GM12865 (cell line): Measurements from ENCODE around the gene MOBP.
"Not testable (repeated sequence)": the region's sequence is repeated elsewhere in the genome, so short reads cannot be mapped to it uniquely, and the experiment has no call there.

ENCODE experiments used
- DNase-seq: peaks from one replicate; pipeline ENCODE4 v3.0.0; 2010; ENCODE audit warnings: low read depth
- H3K4me3 ChIP-seq: 2 replicates; pipeline ENCODE4 v1.5.1; 2011; ENCODE audit warnings: mild to moderate bottlenecking, low read depth, low read length, control low read depth
- TF ChIP-seq, protein P1 (sequence below): IDR thresholded peaks from 2 replicates; pipeline ENCODE4 v1.5.1; 2011; ENCODE audit warnings: low read length, control low read depth, low read depth, inconsistent platforms; ENCODE audit not compliant: insufficient read depth; ENCODE audit errors: missing control alignments

The MOBP gene, protein sequence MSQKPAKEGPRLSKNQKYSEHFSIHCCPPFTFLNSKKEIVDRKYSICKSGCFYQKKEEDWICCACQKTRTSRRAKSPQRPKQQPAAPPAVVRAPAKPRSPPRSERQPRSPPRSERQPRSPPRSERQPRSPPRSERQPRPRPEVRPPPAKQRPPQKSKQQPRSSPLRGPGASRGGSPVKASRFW

DNA sequence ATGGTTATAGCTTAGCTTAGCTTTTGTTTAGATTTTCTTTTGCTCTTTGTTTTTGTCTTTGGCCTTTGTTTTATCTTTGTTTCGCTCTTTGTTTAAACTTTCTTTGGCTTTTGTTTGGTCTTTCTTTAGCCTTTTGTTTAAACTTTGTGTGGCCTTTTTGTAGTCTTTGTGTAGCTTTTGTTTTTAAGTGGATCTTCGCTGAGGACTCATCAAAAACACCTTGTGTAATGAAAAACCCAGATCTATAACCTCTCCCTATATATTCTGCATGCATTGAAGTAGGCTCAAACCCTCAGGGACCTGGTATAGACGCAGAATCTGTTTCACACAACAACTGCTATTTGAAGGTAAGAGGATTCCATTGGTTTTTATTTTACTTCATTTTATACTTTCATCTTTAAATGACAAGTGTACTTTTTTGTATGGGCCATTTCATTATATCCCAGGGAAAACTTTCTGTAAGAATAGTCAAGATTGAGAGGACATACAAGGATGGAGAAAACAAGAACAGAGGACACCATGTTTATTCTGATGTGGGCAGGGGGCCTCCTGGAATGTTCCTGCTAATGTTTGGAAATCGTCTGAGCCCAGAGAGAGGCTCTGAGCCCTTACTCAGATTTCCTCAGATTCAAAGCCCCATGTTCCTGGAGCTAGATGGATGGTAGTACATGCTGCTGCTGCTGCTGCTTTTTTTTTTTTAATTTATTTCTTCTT lies at the start of gene MOBP:
TSS of gene MOBP (plus strand) at position 287 of the 714 bp plus-strand sequence. CDS start 34,390 bp downstream, outside the sequence.
- TF ChIP-seq, protein P1, sequence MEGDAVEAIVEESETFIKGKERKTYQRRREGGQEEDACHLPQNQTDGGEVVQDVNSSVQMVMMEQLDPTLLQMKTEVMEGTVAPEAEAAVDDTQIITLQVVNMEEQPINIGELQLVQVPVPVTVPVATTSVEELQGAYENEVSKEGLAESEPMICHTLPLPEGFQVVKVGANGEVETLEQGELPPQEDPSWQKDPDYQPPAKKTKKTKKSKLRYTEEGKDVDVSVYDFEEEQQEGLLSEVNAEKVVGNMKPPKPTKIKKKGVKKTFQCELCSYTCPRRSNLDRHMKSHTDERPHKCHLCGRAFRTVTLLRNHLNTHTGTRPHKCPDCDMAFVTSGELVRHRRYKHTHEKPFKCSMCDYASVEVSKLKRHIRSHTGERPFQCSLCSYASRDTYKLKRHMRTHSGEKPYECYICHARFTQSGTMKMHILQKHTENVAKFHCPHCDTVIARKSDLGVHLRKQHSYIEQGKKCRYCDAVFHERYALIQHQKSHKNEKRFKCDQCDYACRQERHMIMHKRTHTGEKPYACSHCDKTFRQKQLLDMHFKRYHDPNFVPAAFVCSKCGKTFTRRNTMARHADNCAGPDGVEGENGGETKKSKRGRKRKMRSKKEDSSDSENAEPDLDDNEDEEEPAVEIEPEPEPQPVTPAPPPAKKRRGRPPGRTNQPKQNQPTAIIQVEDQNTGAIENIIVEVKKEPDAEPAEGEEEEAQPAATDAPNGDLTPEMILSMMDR = no peak
- no peak for DNase-seq
- no peak within 1 kb of the TSS for H3K4me3 ChIP-seq

DNA sequence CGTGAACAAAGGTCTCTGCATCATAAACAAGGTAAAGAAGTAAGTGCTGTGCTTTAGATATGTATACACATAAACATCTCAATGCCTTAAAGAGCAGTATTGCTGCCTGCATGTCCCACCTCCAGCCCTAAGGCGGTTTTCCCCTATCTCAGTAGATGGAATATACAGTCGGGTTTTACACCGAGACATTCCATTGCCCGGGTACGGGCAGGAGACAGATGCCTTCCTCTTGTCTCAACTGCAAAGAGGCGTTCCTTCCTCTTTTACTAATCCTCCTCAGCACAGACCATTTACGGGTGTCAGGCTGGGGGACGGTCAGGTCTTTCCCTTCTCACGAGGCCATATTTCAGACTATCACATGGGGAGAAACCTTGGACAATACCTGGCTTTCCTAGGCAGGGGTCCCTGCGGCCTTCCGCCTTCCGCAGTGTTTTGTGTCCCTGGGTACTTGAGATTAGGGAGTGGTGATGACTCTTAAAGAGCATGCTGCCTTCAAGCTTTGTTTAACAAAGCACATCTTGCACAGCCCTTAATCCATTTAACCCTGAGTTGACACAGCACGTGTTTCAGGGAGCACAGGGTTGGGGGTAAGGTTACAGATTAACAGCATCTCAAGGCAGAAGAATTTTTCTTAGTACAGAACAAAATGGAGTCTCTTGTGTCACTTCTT lies 48.8 kb upstream of the MOBP start:
- not testable (repeated sequence) for H3K4me3 ChIP-seq, DNase-seq

DNA sequence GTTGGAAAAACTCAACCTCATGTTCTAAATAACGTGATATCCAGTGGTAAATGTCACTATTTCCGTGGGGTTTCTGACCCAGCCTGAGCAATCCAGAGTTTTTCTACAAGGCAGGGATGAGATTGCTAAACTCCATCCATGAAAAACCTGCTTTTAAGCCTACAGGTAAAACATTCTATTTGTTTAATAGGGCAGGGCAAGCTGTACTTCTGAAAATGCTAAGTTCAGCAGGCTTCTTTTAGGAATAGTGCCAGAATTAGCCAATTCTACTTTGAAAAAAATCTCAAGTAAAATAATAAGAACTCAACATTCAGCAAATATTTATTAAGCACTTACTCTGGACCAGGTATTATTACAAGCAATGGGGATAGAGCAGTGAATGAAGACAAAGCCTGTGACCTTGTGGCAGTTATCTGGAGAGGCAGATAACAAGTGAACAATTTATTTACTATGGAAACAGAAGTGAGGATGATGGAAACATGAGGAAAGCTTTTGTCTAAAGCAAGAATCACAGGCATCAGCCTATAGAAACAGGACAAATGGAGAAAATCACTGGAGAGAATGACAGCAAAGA lies 47.7 kb upstream of the MOBP start:
- H3K4me3 ChIP-seq = no peak overlapping the region
- TF ChIP-seq, protein P1 = no peak
- no peak for DNase-seq

DNA sequence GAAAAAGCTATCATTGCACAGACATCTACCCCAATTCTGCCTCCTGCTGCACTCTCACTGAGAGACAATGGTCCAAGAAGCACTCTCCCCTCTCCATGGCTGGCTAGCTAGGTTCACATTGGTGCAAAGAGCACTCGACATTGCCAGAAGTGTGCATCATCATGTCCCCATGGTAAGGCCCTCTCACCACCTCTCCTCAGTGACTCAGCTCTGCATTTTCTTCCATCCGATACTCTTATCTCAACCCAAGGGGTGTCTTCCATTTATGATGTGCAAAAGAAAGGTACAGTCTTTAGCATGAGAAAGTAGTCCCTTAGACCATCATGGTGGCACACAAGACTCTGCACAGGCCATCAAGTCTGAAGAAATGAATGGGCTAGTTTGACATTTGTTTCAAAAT lies 46.9 kb upstream of the MOBP start:
- no peak overlapping the region for H3K4me3 ChIP-seq
- no peak for DNase-seq
- TF ChIP-seq, protein P1 = no peak

DNA sequence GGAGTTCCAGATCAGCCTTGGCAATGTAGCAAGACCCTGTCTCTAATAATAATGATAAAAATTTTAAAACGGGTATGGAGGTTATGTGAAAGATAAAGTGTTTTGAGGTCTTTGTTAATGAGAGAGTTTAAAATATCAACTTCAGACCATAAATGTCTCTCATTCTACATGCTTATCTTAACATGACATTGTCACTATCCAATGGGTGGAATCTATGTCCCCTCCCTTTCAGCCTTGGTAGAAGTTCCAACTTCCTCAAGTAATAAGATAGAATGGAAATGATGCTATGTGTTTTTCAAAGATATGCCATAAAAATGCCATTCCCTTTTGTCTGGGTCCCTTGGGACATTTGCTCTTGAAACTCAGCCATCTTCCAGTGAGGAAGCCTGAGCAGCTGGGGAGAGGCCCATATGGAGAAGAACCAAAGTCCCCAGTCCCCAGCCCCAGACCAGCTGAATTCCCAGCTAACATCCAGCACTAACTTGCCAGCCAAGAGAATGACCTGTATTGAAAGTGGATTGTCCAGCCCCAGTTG lies 44.0 kb upstream of the MOBP start:
- TF ChIP-seq, protein P1 = no peak
- DNase-seq = no peak
- no peak overlapping the region for H3K4me3 ChIP-seq

DNA sequence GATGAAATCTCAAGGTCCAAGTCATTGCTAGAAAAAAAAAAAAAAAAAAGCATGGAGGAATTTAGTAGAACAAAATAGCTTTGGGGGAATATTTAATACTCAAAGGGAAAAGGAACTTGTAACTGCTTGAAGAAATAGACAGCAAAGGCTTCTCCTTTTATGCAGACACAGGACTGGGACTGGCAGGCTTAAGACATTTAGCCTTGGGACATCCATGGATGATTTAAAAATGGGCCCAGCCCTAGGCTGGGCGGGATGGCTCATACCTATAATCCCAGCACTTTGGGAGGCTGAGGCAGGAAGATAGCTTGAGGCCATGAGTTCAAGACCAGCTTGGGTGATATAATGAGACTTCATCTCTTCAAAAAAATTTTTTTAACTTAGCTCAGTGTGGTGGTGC lies 41.2 kb upstream of the MOBP start:
- TF ChIP-seq, protein P1 = no peak
- DNase-seq = no peak
- H3K4me3 ChIP-seq = no peak overlapping the region

DNA sequence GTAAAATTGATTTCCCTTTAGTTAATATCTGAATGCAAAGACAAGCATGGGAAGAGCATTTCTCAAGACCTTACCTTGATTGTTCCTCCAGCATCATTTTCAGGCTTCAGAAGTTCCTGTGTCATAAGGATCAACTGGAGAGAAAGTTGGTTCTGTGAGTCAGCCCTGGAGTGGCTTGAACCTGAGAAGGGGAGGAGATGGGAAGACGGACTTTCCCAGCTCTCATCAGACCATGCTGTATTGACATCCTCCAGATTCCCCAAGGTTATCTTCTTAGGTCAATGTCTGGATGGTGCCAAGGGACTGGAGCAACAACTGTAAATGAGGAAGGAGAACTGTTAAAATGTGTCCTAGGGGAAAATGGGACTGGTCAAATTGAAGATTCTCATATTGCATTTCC lies 40.0 kb upstream of the MOBP start:
- TF ChIP-seq, protein P1 = no peak

More for the DNA sequence above, 40.0 kb upstream of the MOBP start:
- no peak overlapping the region for H3K4me3 ChIP-seq
- DNase-seq = no peak
